Thoracic aorta (tissue), 2 donors: Measurements from ENCODE around the gene GID8. TPM values are rescaled to one million over a fixed set of nuclear protein-coding genes. Genes with fewer than 3 reads are reported as not detected.

Source experiments
- ATAC-seq: fragments of 150-250 bp; one replicate; pipeline ENCODE4 v1.8.0; 2017; ENCODE audit warnings: low read depth; ENCODE audit not compliant: insufficient number of reproducible peaks, low FRiP score
- DNase-seq: peaks from one replicate; pipeline ENCODE4 v3.0.0-alpha.2; 2020; ENCODE audit warnings: low spot score
- H3K27ac ChIP-seq, 2 donors: fragments of 200-600 bp; sonication (generic); 1 replicate in 1 of 2; 2 replicates in 1 of 2; pipeline ENCODE4 v1.5.1; 2016; ENCODE audit warnings: mild to moderate bottlenecking in 2 of 2, moderate library complexity in 2 of 2
- H3K27me3 ChIP-seq: fragments of 200-600 bp; sonication (generic); replicated peaks from 2 replicates; pipeline ENCODE4 v1.6.0; 2016; ENCODE audit warnings: mild to moderate bottlenecking; ENCODE audit not compliant: insufficient read depth
- H3K36me3 ChIP-seq: fragments of 200-600 bp; sonication (generic); one replicate; pipeline ENCODE4 v1.5.1; 2016
- H3K4me1 ChIP-seq, 2 donors: fragments of 200-600 bp; sonication (generic); 1 replicate in 1 of 2; 2 replicates in 1 of 2; pipeline versions ENCODE4 v1.5.1 to v1.6.0; 2016; ENCODE audit warnings: low read depth in 2 of 2, mild to moderate bottlenecking in 1 of 2; ENCODE audit not compliant: control insufficient read depth in 1 of 2
- H3K4me3 ChIP-seq: fragments of 200-600 bp; sonication (generic); 2 replicates; pipeline ENCODE4 v1.5.1; 2016; ENCODE audit warnings: mild to moderate bottlenecking
- H3K9me3 ChIP-seq: fragments of 200-600 bp; sonication (generic); 2 replicates; pipeline ENCODE4 v1.5.1; 2016
- CTCF ChIP-seq: fragments of 200-600 bp; sonication (generic); IDR thresholded peaks from one replicate; pipeline ENCODE4 v1.5.1; 2019; ENCODE audit warnings: antibody characterized with exemption
- total RNA-seq, 2 donors: library from RNA; depleted of rRNA; stranded (reverse); fragments of >200 nt; gene quantifications; one replicate each; pipeline versions ENCODE4 v1.1.0 to v1.2.3, GENCODE V29; 2016

Gene GID8
- total RNA-seq, 2 donors from 2014 or later = 29.1 to 30.3 TPM

GRCh38 chr20:62975812-62976508 is 38.0 kb downstream of the GID8 start:
- TF ChIP-seq CTCF = no peak
- peaks cover 6 to 11% of the 10 kb centered on the region in 2 donors for H3K4me1 ChIP-seq
- H3K9me3 ChIP-seq = no peaks in the 10 kb centered on the region
- no peak overlapping the region for H3K4me3 ChIP-seq
- no peaks in the 10 kb centered on the region for H3K36me3 ChIP-seq
- ATAC-seq = no peak
- DNase-seq = no peak
- no peaks in the 10 kb centered on the region for H3K27me3 ChIP-seq
- H3K27ac ChIP-seq = no peak overlapping the region

GRCh38 chr20:62976886-62977285 is 38.9 kb downstream of the GID8 start:
- ATAC-seq (no peak), DNase-seq (no peak)
- H3K9me3 ChIP-seq = no peaks in the 10 kb centered on the region
- H3K27me3 ChIP-seq = no peaks in the 10 kb centered on the region
- no peaks in the 10 kb centered on the region for H3K36me3 ChIP-seq
- no peak for TF ChIP-seq CTCF
- no peak overlapping the region for H3K27ac ChIP-seq
- H3K4me3 ChIP-seq = no peak overlapping the region
- H3K4me1 ChIP-seq = peaks cover 6 to 11% of the 10 kb centered on the region in 2 donors

- H3K4me3 ChIP-seq = no peak overlapping the region
- DNase-seq (no peak), ATAC-seq (no peak)
- peaks cover 2 to 6% of the 10 kb centered on the region in 2 donors for H3K4me1 ChIP-seq
- no peaks in the 10 kb centered on the region for H3K27me3 ChIP-seq
- no peak overlapping the region for H3K27ac ChIP-seq
- H3K36me3 ChIP-seq = no peaks in the 10 kb centered on the region
- no peaks in the 10 kb centered on the region for H3K9me3 ChIP-seq
- TF ChIP-seq CTCF = no peak
Measured at GRCh38 chr20:62977613-62978560, 39.9 kb downstream of the GID8 start.

GRCh38 chr20:62978561-62978943 is 40.6 kb downstream of the GID8 start:
- H3K4me1 ChIP-seq = no peaks in the 10 kb centered on the region
- no peak for TF ChIP-seq CTCF
- H3K4me3 ChIP-seq = no peak overlapping the region
- H3K36me3 ChIP-seq = no peaks in the 10 kb centered on the region
- ATAC-seq (no peak), DNase-seq (no peak)
- H3K9me3 ChIP-seq = no peaks in the 10 kb centered on the region
- no peak overlapping the region for H3K27ac ChIP-seq
- no peaks in the 10 kb centered on the region for H3K27me3 ChIP-seq

- Histone ChIP-seq H3K27me3 (no peaks in the 10 kb centered on the region), H3K4me1 (no peaks in the 10 kb centered on the region), H3K27ac (no peak overlapping the region), H3K9me3 (no peaks in the 10 kb centered on the region), H3K36me3 (no peaks in the 10 kb centered on the region), H3K4me3 (no peak overlapping the region)
- no peak for TF ChIP-seq CTCF
- ATAC-seq = no peak
- no peak for DNase-seq
Measured at GRCh38 chr20:62979310-62979709, 41.4 kb downstream of the GID8 start.
